DLD1 (cell line): ENCODE data around the gene CD33.
"Not testable (repeated sequence)": the region's sequence is repeated elsewhere in the genome, so short reads cannot be mapped to it uniquely, and the experiment has no call there.

Experiments
- in situ Hi-C: cut with HindIII; loops from 2 replicates; pipeline ENCODE4 v1.10.0; 2017; ENCODE audit warnings: low sequenced_read_pairs

Gene CD33

DNA sequence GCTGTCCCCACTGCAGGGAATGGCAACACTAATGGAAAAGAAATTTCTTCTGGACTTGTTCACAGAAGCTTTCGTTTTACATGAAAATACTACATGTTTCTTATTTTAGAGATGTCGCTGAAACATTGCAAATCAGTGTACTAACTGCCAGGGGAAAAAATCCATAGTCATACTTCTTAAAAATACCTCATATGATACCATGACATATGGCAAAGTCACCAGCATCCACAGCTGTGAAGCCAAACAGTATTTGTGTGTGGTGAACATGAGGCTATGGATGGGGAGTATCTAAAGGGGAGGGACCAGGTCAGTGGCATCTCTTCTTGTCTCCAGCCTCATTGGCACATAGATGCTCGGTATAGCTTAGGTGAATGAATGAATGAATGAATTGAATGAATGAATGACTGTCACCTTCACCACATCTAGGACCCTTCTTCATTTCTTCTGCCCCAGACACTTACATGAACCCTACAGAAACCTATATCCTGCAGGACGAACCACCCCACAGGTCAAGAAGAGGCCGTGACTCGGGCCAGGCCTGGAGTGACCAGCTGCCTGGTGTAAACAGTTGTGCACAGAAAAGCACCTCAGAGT is 14.6 kb upstream of the CD33 start:
- in situ Hi-C loops: no loop called here

DNA sequence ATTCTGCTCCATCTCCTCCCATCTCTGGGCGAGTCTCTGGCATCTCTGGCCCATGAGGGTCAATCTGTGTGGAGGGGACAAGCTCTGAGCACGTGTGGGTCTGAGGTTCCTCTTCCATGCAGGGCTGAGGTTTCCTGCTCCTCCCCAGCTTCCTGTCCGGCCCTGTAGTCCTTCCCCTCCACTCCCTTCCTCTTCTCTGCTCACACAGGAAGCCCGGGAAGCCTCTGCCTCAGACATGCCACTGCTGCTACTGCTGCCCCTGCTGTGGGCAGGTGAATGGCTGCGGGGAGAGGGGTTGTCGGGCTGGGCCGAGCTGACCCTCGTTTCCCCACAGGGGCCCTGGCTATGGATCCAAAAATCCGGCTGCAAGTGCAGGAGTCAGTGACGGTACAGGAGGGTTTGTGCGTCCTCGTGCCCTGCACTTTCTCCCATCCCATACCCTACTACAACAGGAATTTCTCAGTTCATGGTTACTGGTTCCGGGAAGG is 14.0 kb upstream of the CD33 start:
- in situ Hi-C loops: not testable (repeated sequence)

DNA sequence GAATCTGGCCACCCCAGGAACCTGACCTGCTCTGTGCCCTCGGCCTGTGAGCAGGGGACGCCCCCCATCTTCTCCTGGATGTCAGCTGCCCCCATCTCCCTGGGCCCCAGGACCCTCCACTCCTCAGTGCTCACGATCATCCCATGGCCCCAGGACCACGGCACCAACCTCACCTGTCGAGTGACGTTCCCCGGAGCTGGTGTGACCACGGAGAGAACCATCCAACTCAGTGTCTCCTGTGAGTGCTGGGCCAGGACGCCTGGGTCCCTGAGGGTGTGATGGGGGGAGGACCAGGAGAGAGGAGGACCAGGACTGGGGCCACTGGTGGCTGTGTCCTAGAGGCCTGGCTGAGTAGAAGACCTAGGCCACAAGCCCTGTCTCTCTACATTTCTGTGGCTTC is 13.0 kb upstream of the CD33 start:
- in situ Hi-C loops: no loop called here

DNA sequence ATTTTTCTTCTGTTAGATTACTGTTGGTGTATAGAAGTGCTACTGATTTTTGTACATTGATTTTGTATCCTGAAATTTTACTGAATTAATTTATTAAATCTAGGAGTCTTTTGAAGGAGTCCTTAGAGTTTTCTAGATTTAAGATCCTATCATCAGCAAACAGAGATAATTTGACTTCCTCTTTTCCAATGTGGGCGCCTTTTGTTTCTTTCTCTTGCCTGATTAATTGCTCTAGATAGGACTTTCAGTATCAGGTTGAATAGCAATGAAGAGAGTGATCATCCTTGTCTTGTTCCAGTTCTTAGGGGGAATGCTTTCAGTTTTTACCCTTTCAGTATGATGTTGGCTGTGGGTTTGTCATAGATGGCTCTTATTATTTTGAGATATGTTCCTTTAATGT is 5.6 kb upstream of the CD33 start:
- in situ Hi-C loops: no loop called here

DNA sequence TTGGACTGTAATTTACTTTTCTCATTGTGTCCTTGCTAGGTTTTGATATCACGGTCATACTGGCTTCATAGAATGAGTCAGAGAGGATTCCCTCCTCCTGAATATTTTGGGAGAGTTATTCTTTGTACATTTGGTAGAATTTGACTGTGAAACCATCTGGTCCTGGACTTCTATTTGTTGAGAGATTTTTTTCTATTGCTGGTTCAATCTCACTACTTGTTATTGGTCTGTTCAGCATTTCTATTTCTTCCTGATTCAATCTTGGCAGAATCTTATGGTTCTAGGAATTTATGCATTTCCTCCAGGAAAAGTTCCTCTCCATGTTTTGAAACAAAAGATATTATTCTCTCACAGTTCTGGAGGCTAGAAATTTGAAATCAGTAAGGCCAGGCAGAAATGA is 4.9 kb upstream of the CD33 start:
- in situ Hi-C loops: no loop called here

DNA sequence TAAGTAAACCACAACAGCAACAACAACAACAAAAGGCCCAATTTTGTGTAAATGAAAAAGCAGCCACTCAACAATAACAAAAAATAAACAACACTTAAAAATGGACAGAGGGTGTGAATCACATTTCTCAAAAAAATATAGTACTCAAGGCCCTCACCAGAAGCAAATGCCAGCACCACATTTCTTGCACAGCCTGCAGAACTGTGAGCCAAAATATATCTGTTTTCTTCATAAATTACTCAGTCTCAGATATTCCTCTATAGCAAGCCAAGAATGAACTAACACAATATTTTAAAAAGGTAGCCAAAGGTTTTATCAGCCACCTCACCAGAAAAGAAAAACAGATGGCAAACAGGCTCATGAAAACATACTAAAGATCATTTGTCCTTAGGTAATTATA is 3.9 kb upstream of the CD33 start:
- in situ Hi-C loops: no loop called here

DNA sequence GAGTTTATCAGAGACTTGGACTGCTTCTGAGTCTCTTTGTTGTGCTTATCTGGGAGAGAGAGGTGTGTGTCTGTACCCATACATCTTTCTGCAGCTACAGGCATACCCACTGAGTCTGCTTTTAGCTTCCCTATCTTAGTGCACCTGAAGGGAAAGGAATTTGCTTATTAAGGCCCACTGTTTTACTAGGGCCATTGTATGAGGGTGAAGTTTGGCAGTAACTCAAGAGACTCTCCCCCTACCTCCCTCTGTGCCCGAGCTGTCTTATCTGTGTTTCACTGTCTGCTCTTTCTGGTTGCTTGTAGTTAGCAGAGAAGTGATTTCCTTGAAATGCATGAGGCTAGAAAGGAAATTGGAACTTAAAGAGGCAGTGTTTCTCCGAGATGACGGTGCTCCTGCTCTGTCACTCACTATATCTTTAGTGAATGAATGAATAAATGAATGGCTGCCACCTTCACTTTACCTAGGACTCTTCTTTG is 678 bp upstream of the CD33 start:
- in situ Hi-C loops: no loop called here

DNA sequence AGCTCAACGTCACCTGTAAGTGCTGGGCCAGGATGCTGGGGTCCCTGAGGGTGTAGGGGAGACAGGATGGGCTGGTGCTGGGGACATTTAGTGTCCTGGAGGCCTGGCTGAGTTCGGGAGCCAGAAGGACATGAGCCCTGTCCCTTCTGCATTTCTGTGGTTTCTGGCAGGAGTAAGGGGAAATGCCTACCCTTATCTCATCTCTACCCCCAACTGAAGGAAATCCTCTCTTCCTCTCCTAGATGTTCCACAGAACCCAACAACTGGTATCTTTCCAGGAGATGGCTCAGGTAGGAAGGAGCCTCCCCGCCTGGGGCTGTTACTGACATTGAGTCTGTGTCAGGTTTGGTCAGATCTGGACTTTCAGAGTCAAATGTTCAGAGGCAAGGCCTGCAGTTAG is 1.2 kb downstream of the CD33 start:
- in situ Hi-C loops: no loop called here

DNA sequence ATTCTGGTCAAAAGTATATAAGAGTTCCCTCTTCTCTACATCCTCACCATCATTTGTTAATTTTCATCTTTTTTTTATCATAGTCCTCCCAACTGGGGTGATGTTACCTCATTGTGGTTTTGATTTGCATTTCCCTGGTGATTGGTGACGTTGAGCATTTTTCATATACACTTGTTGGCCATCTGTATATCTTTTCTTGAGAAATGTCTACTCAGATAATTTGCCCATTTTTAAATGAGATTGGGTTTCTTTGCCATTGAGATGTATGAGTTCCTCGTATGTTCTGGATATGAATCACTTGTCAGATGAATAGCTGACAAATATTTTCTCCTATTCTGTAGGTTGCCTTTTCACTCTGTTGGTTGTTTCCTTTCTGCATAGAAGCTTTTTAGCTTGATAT is 2.4 kb downstream of the CD33 start:
- in situ Hi-C loops: no loop called here

DNA sequence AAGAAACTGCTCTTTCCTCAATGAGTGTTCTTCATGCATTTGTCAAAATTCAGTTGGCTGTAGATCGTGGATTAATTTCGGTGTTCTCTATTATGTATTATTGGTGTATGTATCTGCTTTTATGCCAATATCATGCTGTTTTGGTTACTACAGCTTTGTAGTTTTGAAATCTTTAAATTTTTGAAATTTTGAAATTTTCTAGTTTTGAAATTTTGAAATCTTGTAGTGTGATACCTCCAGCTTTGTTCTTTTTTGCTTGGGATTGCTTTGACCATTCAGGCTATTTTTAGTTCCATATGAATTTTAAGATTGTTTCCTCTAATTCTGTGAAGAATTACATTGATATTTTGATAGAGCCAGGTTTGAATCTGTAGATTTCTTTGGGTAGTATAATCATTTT is 3.1 kb downstream of the CD33 start:
- in situ Hi-C loops: no loop called here

DNA sequence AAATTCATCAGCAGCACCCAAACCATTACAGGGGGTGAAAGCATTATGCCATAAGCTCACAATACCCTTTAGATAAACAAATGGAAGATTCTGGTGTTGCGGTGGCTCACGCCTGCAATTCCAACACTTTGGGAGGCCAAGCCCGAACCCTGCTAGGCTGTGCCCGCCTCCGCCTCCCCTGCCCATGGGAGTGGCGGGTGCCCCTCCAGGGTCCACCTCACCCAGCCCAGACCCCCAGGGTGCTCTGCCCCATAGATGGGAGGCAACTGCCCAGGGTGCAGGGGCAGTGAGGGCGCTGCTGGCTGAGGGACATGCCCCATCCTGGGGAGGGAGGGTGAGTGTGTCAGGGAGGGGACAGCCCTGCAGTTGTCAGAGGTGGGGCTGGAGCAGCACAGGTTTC is 16.0 kb downstream of the CD33 start:
- in situ Hi-C loops: no loop called here

DNA sequence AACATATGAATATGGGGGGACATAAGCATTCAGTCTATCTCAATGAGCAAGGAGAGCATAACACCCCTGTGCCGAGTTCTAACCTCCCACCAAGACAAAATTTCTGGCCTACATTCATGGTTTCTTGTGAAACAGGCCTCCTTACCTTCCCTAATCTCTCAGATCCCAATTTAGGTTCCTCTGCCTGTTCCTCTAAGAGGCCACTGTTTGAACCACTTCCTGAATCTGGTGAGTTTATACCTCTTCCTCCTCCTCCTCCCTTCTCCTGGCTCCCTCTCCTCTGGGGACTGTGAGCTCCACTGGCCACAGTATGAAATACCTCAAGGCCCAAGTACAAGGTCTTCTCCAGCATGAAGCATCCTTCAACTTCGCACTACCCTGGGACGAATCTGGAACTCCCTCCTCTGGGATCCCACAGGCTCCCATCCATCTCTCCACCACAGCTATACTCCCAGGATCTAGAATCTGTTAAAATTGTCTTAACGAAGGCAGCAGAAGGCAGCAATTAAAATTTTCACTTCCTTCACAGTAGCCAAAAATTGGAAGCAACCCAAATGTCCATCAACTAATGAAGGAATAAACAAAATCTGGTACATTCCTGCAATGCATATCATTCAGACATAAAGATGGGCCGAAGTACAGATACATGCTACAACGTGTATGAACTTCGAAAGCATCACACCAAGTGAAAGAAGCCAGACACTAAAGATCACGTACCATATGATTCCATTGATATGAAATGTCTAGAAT is 18.2 kb downstream of the CD33 start:
- in situ Hi-C loops: no loop called here

DNA sequence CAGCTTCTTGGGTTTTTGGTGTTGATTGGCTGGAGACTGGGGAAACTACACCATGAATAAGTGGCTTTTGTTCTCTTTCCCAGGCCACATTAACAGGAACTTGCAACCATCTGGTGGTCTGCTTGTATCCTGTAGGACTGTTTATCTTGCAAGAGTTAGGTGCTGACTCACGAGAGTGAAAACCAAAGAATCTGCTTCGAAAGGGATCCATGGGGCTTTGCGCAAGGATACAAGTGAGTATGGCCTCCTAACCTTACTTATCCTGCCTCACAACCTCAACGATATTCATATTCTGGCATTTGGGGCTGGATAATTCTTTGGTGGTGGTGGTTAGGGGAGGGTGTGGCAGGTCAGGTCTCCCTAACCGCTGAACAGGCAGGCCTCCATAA is 21.3 kb downstream of the CD33 start:
- in situ Hi-C loops: no loop called here

DNA sequence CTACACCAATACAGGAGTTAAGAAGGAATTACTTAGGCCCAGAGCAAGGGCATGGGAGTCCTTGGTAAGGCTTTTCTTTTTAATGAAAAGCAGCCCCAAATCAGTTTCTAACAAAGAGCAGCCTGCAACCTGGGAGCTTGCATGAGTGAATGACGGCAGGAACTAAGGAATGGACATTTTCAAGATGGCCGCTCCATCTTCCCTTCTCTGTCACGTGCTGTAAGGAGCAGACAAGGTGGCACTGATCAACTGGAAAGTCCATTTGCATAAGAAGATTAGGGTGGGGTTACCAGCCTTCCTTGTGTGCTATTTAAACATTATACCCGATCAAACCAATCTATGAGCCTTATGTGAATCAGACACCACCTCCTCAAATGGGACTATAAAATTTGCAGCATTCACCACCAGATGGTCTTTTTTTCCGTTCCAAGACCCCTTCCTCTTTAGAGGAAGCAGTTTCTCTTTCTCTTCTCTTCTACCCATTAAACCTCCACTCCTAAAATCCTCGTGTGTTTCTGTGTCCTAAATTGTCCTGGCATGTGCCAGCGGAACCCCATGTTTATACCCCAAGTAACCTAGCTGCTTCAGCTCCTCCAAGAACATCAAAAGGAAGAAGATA is 23.2 kb downstream of the CD33 start:
- in situ Hi-C loops: no loop called here

DNA sequence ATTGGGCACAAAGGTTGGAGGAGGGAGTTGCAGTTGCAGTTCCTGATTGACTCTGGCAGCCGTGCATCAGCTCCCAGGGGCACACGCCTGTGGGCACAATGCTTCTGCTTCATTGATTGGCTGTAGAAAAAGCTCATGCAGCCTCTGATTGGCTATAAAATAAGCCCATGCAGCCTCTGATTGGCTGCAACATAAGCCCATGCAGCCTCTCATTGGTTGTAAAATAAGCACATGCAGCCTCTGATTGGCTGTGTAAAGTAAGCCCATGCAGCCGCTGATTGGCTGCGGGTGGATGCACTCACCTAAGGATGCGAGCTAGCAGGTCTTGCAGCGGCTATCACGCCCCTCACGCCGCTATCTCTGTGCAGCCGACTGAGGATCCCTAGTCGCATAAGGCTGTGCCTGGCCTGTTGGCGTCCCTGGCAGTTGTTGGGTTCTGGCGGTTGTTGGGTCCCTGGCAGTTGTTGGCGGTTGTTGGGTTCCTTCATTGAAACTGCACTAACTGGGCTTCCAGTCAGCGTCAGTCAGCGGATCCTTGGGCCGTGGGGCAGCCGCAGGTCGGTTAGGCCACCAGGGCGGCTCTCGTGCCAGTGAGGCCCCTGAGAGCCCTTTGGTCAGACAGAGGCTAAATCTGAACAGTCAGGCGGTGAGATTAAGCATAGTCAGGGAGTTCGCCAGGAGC is 26.0 kb downstream of the CD33 start, which contains the start of gene SIGLECL1:
Gene SIGLECL1, plus strand, starts transcription at position 295 of the 682 bp plus-strand sequence. CDS start 12,993 bp downstream, outside the sequence.
- in situ Hi-C loops: no loop called here

DNA sequence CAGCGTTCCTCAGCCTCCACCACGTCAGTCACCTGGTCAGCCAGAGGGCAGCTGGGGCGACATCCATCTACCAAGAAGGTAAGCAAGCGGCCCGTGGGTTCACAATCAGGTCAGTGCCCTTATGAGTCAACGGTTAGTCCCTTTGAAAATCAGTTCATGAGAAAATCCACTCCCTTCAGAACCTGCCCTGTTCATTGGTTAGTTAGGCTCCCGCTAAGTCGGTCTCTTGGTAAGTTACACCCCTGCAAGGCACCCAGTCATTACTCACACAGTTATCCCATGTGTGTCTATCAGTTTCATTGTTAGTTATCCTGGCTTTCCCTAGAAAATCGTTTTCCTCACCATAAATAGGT is 26.6 kb downstream of the CD33 start:
- in situ Hi-C loops: no loop called here

DNA sequence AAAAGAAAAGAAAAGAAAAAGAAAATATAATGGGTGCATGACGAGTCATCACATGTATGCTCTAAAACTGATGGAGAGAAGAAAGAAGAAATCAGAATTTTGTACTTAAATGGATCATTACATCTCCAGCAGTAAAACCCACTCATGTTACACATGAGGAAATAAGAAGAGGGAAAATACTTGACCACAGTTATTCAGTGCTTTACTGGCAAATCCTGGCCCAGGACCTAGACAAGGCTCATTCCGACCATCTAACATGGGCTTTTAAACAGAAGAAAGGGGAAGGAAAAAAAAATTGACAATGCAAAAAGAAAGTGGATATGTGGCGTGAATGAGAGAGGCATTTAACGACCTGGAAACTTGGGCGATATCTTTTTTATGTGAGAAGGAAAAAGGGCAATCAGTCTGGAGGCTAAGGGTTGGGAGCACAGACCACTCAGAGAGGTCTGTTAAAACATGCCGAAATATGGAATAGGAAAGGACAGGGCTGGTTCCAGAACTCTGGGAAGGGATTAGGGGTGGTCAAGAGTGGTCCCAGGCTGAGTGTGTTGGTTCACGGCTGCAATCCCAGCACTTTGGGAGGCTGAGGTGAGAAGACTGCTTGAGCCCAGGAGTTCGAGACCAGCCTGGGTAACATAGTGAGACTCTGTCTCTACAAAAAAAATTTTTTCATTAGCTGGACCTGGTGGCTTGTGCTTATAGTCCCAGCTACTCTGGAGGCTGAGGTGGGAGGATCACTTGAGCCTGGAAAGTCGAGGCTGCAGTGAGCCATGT is 27.6 kb downstream of the CD33 start:
- in situ Hi-C loops: no loop called here

DNA sequence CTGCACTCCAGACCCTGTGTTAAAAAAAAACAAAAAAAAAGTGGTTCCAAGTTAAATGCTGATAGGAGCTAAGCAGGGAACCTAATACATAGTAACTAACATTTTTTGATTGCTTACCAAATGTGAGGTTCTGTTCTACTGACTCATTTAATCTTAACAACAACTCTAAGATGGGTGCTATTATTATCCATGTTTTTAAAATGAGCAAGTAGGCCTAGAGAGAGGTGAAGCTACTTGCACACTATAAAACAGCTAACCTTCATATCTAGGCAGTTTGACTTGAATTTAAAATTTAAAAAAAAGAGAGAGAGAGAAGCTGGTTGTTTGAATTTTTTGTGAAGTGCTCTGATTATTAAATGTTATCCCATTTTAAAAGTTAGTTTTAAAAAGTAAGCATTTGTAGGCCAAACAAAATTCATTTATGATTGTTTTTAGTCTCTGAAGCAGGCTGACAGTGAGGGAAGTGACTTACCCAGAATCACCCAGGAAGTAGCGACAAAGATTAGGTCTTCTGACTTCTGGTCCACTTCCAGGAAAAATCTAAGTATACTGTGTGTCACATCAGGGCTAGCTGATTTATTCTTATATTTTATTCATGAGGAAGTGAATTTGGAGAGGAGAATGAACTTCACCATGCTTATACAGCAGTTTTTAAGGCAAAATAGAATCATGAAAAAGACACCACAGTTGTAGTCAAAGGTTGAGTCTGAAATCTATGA is 28.4 kb downstream of the CD33 start:
- in situ Hi-C loops: no loop called here

DNA sequence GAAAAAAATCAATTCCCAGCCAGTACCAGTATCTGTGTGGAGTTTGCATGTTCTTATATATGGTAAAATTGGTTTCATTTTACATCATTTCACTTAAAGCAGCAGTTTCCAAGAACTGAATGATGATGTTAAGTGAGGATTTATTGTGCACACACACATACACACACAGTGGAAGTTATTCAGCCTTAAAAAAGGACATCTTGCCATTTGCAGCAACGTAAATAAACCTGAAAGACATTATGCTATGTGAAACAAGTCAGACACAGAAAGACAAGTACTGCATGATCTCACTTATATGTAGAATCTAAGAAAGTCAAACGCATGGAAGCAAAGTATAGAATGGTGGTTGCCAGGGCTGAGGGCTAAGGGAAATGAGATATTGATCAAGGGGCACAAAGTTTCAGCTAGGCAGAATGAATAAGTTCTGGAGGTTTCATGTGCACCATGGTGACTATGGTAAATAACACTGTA is 31.3 kb downstream of the CD33 start:
- in situ Hi-C loops: no loop called here

DNA sequence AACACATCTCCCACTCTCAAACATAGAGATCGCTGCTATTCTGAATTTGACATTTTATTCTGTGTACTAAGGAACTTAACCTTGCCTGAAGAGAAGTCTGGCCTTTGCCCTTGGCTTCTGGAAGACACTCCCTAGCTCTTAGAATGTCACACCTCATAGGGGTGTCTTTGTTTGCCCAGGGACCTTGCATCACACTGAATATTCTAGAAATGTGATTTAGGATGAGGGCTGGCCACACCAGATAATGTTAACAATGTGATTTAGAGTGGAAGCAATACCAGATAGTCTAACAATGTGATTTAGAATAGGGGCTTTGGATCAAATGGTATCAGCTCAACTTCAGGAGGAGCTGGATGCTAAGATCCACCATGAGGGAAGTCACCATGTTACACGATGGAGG is 32.6 kb downstream of the CD33 start:
- in situ Hi-C loops: no loop called here
